NCI-H82 (cell line): ENCODE data around the gene DAO.
"Not testable (repeated sequence)": the region's sequence is repeated elsewhere in the genome, so short reads cannot be mapped to it uniquely, and the experiment has no call there.

Experiments
- DNase-seq: peaks from one replicate; lab custom pipeline; 2025; lab: John Stamatoyannopoulos, UW

Gene DAO

GRCh38 chr12:108879615-108880254, at the start of gene DAO:
DAO (plus strand) TSS chr12:108880092; CDS start chr12:108885007, 4,915 bp downstream.
- peak; percentile 41 for DNase-seq

- DNase-seq = no peak
These were observed 48.4 kb upstream of the DAO start for GRCh38 chr12:108831309-108831991.

GRCh38 chr12:108832208-108832607, 47.7 kb upstream of the DAO start:
- no peak for DNase-seq

GRCh38 chr12:108832730-108833354, 47.0 kb upstream of the DAO start:
- no peak for DNase-seq

- no peak for DNase-seq
These were observed 46.5 kb upstream of the DAO start for GRCh38 chr12:108833355-108833733.

GRCh38 chr12:108833757-108834472, 46.0 kb upstream of the DAO start:
- no peak for DNase-seq

GRCh38 chr12:108835860-108836634, 43.8 kb upstream of the DAO start:
- no peak for DNase-seq

- DNase-seq = no peak
These were observed 42.7 kb upstream of the DAO start for GRCh38 chr12:108837239-108837638.

GRCh38 chr12:108837680-108838079, 42.2 kb upstream of the DAO start:
- no peak for DNase-seq

GRCh38 chr12:108838194-108839017, 41.5 kb upstream of the DAO start:
- DNase-seq = no peak

GRCh38 chr12:108839018-108839889, 40.6 kb upstream of the DAO start:
- DNase-seq = no peak

- DNase-seq = no peak
These were observed 40.0 kb upstream of the DAO start for GRCh38 chr12:108839890-108840230.

GRCh38 chr12:108840605-108841332, 39.1 kb upstream of the DAO start:
- DNase-seq = peak; percentile 70

GRCh38 chr12:108841825-108842224, 38.1 kb upstream of the DAO start:
- not testable (repeated sequence) for DNase-seq

- no peak for DNase-seq
These were observed 37.5 kb upstream of the DAO start for GRCh38 chr12:108842361-108842760.

GRCh38 chr12:108843187-108843586, 36.7 kb upstream of the DAO start:
- DNase-seq = no peak

GRCh38 chr12:108845696-108846095, 34.2 kb upstream of the DAO start:
- no peak for DNase-seq

- peak; percentile 62 for DNase-seq
These were observed 33.6 kb upstream of the DAO start for GRCh38 chr12:108846290-108846701.

- no peak for DNase-seq
These were observed 32.2 kb upstream of the DAO start for GRCh38 chr12:108847705-108848104.
